Uterus (tissue), 4 donors: ENCODE results near the gene PARD6A. TPM values are rescaled to one million over a fixed set of nuclear protein-coding genes. Genes with fewer than 3 reads are reported as not detected.

ENCODE experiments used
- DNase-seq, 2 donors: peaks; one replicate each; pipeline ENCODE4 v3.0.0-alpha.2; 2019 to 2020
- H3K27ac ChIP-seq, 2 donors: fragments of 200-600 bp; sonication (generic); 1 replicate in 1 of 2; 2 replicates in 1 of 2; pipeline ENCODE4 v1.5.1; 2016 to 2018
- H3K27me3 ChIP-seq, 2 donors: fragments of 200-600 bp; sonication (generic); one replicate each; pipeline ENCODE4 v1.5.1; 2018 to 2019; ENCODE audit warnings: control low read depth in 1 of 2
- H3K36me3 ChIP-seq, 2 donors: fragments of 200-600 bp; sonication (generic); one replicate each; pipeline ENCODE4 v1.5.1; 2019; ENCODE audit warnings: control low read depth in 1 of 2
- H3K4me1 ChIP-seq, 2 donors: fragments of 200-600 bp; sonication (generic); one replicate each; pipeline ENCODE4 v1.5.1; 2018 to 2019; ENCODE audit warnings: control low read depth in 1 of 2
- H3K4me3 ChIP-seq, 2 donors: fragments of 200-600 bp; sonication (generic); 1 replicate in 1 of 2; 2 replicates in 1 of 2; pipeline ENCODE4 v1.5.1; 2018 to 2019; ENCODE audit warnings: mild to moderate bottlenecking in 1 of 2
- H3K9me3 ChIP-seq, 2 donors: fragments of 200-600 bp; sonication (generic); one replicate each; pipeline ENCODE4 v1.5.1; 2019; ENCODE audit warnings: control low read depth in 1 of 2
- POLR2A ChIP-seq, 2 donors: fragments of 450-650 bp; IDR thresholded peaks; one replicate each; pipeline ENCODE4 v1.6.1; 2016; ENCODE audit warnings: antibody characterized with exemption in 2 of 2, mild to moderate bottlenecking in 1 of 2, moderate library complexity in 1 of 2
- intact Hi-C: fragments of 100-400 bp; cut with DNase I; formaldehyde crosslinking; loops from one replicate; pipeline ENCODE4 v1.15.1; 2023; ENCODE audit warnings: low total_unique reads
- total RNA-seq, 4 donors: library from RNA; depleted of rRNA in 3 of 4; stranded (reverse); fragments of >200 nt in 3 of 4; gene quantifications; one replicate each; pipeline versions ENCODE4 v1.1.0 to v1.2.4, GENCODE V29; 2014 to 2023
- TF ChIP-seq, protein P1 (sequence below), 4 experiments: fragments of 200-600 bp in 2 of 4; fragments of 450-650 bp in 2 of 4; sonication (generic) in 2 of 4; IDR thresholded peaks; one replicate each; pipeline ENCODE4 v1.5.1; 2016 to 2019; ENCODE audit warnings: antibody characterized with exemption in 4 of 4, mild to moderate bottlenecking in 2 of 4, moderate library complexity in 1 of 4
- donor health status: DM: yes; HTN: yes; CAD: no.

PARD6A gene
- total RNA-seq, 4 donors from 2014 or later = 1.6 to 32.9 (median 7.9) TPM; not detected in 1

DNA sequence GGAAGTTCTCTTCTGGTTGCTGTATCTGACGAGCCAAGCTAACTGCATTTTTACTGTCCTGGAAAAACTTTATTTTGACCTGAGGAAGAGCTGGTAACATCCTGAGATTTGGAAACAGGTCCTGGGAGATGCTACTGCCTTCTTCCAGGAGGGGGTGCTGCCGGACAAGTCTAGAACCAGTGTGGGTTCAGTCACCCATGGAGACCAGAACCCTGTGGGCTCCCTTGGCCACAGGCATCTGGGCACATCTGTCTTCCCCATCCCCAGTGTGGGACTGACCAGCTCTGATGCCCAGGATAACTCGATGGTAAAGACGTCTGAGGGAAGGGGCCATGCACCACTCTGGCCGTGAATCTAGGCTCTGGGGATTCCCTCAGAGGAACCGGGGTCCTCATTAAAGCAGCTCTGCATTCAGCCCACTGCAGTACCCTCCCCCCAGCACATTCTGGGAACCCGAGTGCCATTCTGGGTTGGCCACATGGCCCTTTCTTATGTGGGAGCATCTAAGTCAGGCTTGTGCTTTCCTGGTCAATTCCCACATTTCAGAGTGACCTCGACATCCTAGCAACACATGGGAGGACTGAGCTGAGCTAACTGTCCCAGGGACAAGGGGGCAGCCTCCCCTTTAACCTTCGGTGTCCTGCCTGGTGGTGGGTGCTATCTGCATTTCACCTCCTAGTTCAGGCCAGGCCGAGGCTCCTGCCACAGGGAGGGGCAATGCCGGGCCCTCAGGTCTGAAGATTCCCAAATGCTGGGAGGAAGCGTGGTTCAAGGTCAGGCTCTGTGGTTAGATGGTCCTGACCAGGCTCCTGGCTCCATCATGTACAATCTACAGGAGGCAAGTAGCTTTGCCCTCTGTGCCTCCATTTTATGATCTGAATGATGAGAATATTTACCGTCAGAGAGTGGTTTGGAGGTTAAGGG lies 12.2 kb downstream of the PARD6A start:
- TF ChIP-seq, protein P1, sequence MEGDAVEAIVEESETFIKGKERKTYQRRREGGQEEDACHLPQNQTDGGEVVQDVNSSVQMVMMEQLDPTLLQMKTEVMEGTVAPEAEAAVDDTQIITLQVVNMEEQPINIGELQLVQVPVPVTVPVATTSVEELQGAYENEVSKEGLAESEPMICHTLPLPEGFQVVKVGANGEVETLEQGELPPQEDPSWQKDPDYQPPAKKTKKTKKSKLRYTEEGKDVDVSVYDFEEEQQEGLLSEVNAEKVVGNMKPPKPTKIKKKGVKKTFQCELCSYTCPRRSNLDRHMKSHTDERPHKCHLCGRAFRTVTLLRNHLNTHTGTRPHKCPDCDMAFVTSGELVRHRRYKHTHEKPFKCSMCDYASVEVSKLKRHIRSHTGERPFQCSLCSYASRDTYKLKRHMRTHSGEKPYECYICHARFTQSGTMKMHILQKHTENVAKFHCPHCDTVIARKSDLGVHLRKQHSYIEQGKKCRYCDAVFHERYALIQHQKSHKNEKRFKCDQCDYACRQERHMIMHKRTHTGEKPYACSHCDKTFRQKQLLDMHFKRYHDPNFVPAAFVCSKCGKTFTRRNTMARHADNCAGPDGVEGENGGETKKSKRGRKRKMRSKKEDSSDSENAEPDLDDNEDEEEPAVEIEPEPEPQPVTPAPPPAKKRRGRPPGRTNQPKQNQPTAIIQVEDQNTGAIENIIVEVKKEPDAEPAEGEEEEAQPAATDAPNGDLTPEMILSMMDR (IDR thresholded peaks at IDR 0.05) = peak; percentile 41 to 70 (median 49)
- TF ChIP-seq POLR2A (IDR thresholded peaks at IDR 0.05) = no peak
- intact Hi-C loops = no loop called here
- Histone ChIP-seq H3K9me3 (no peaks in the 10 kb centered on the region), H3K36me3 (no peaks in the 10 kb centered on the region), H3K27ac (peak overlapping the region; percentile 54 to 57), H3K27me3 (no peaks in the 10 kb centered on the region), H3K4me3 (no peak overlapping the region), H3K4me1 (no peaks in the 10 kb centered on the region)
- DNase-seq = peak in 1 of 2 donors; percentile 65

DNA sequence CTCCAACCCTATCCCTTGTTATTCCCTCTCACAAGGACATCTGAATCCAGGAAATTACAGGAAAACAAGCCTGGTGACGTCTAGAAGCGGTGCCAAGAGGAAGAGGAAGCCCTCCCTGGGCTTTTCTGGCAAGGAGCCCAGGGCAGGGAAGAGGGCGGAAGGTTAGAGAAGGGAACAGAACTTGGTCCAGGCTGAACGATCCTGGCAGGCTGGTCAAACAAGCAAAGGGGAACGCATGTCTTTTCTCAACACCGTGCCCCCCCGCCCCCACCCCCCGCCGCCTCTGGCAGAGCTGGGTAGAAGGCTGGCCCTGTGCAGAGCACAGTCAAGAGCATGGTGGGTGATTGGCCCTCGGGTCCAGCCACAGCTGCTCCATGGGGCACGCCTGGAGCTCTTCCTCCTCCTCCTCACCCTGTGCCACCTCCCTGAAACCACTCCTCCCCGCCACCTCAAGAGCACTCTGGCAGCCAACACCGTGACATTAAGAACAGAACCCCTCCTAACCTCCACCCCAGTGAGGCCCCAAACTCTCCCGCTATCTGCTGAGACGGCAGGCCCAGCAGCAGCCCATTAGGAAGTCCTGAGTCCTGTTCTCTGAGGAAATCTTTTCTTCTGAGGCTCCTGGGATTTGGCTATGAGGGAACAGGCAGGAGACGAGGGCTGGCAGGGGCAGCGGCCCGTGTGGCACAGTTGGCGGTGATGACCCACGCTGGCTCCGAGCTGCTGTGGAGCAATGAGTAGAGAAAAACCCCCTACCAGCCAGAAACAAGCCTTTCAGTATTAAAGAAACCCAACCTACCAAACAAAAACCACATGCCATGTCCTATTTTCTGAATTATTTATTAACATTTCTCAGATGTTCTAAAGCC lies 13.2 kb downstream of the PARD6A start:
- DNase-seq = peak in 1 of 2 donors; percentile 72
- Histone ChIP-seq H3K9me3 (no peaks in the 10 kb centered on the region), H3K36me3 (no peaks in the 10 kb centered on the region), H3K4me1 (no peaks in the 10 kb centered on the region), H3K4me3 (no peak overlapping the region), H3K27me3 (no peaks in the 10 kb centered on the region), H3K27ac (peak overlapping the region; percentile 54 to 57)
- intact Hi-C loops = no loop called here
- TF ChIP-seq, protein P1 (IDR thresholded peaks at IDR 0.05) = no peak
- no peak for TF ChIP-seq POLR2A (IDR thresholded peaks at IDR 0.05)

DNA sequence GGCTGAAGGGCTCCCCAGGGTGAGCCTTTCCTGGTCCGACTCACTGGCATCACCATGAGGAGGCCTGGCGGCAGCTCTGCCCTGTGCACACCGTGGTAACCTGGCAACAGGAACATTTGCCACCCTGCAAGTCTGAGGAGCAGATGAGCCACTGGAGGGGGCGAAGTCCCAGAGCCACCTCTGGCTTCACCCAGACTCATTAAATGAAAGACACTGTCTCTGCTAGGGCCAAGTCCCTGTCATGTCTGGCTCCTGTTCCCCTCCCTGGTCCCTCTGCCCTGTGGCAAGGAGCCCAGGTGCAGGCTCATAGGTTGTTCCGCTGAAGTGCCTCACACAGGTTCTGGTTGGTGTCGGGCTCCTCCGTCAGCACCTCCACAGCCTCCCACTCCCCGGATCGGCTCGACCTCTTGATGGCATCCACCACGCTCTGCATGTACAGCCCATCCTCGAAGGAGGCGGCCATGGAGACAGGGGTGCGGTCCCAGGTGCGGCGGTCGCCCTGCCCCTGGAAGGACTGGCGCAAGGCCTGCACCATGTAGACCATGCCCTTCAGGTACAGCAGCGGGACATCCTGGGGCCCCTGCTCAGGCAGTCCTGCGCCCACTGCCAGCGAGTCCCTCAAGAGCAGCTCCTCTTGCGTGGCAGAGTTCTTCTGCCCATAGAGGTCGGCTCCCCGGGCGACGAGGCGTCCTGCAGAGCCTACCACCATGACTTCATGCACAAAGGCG lies 14.3 kb downstream of the PARD6A start:
- no peak for DNase-seq
- H3K4me3 ChIP-seq = no peak overlapping the region
- peak overlapping the region; percentile 54 to 57 for H3K27ac ChIP-seq
- H3K36me3 ChIP-seq = no peaks in the 10 kb centered on the region
- TF ChIP-seq, protein P1 (IDR thresholded peaks at IDR 0.05) = no peak
- no peak for TF ChIP-seq POLR2A (IDR thresholded peaks at IDR 0.05)
- H3K9me3 ChIP-seq = no peaks in the 10 kb centered on the region
- intact Hi-C loops = no loop called here
- H3K4me1 ChIP-seq = no peaks in the 10 kb centered on the region
- no peaks in the 10 kb centered on the region for H3K27me3 ChIP-seq

DNA sequence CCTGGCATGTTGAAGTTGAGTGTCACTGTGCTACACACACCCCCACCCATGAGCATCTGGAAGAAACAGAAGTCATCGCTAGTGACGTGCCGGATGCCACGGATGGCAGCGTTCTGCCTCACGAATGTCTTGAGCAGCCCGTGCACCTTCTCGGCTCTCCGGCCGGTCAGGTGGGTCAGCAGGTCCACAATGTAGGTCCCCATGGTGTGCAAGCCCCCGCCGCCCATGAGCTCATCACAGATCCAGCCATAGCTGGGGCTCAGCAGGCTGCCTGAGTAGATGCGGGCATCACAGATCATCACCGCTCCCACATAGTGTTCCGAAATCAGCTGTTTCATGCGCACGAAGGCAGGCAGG lies 14.8 kb downstream of the PARD6A start:
- no peaks in the 10 kb centered on the region for H3K27me3 ChIP-seq
- intact Hi-C loops = no loop called here
- H3K4me1 ChIP-seq = no peaks in the 10 kb centered on the region
- H3K27ac ChIP-seq = no peak overlapping the region
- no peak overlapping the region for H3K4me3 ChIP-seq
- DNase-seq = no peak
- H3K9me3 ChIP-seq = no peaks in the 10 kb centered on the region
- no peak for TF ChIP-seq POLR2A (IDR thresholded peaks at IDR 0.05)
- TF ChIP-seq, protein P1 (IDR thresholded peaks at IDR 0.05) = no peak
- no peaks in the 10 kb centered on the region for H3K36me3 ChIP-seq
